SU-DHL-6 (cell line): Measurements from ENCODE around the gene ELP1.

ENCODE experiments used
- H2AFZ ChIP-seq: fragments of 200-600 bp; sonication (generic); 2 replicates; pipeline ENCODE4 v1.6.1; 2014; ENCODE audit warnings: low read depth, mild to moderate bottlenecking, moderate library complexity, mixed read lengths, antibody characterized with exemption, low read length; ENCODE audit not compliant: severe bottlenecking
- H3F3A ChIP-seq: fragments of 200-600 bp; shearing (Covaris generic); 2 replicates; pipeline ENCODE4 v1.6.0; 2016; ENCODE audit warnings: antibody characterized with exemption, mild to moderate bottlenecking; ENCODE audit not compliant: insufficient read depth
- H3K27ac ChIP-seq: fragments of 200-600 bp; sonication (generic); 2 replicates; pipeline ENCODE4 v1.5.1; 2016; ENCODE audit warnings: low read depth, mild to moderate bottlenecking, low read length, moderate library complexity, mixed read lengths
- H3K27me3 ChIP-seq: fragments of 200-600 bp; sonication (generic), shearing (Covaris generic); 2 replicates; pipeline ENCODE4 v1.6.0; 2014; ENCODE audit warnings: mild to moderate bottlenecking, low read length
- H3K36me3 ChIP-seq: fragments of 200-600 bp; sonication (generic); 2 replicates; pipeline ENCODE4 v1.6.1; 2014; ENCODE audit warnings: mild to moderate bottlenecking, low read length, mixed read lengths
- H3K4me2 ChIP-seq: fragments of 300-600, 200-600 bp; shearing (Covaris generic), sonication (generic); 2 replicates; pipeline ENCODE4 v1.6.0; 2014; ENCODE audit warnings: low read length, low read depth, mild to moderate bottlenecking; ENCODE audit not compliant: poor library complexity, severe bottlenecking
- H3K4me3 ChIP-seq: fragments of 200-600 bp; sonication (generic); 2 replicates; pipeline ENCODE4 v1.5.1; 2014; ENCODE audit warnings: antibody characterized with exemption, low read length, mild to moderate bottlenecking, mixed read lengths; ENCODE audit not compliant: insufficient read depth, poor library complexity, severe bottlenecking
- H3K79me2 ChIP-seq: fragments of 200-600 bp; sonication (generic); 2 replicates; pipeline ENCODE4 v1.6.1; 2014; ENCODE audit warnings: mild to moderate bottlenecking, low read length, moderate library complexity; ENCODE audit not compliant: insufficient read depth
- H3K9ac ChIP-seq: fragments of 200-600 bp; sonication (generic); 2 replicates; pipeline ENCODE4 v1.7.0; 2014; ENCODE audit warnings: mild to moderate bottlenecking, low read length
- H3K9me2 ChIP-seq: fragments of 200-600 bp; sonication (generic); replicated peaks from 2 replicates; pipeline ENCODE4 v1.6.1; 2014; ENCODE audit warnings: low read length; ENCODE audit not compliant: insufficient read depth
- H3K9me3 ChIP-seq: fragments of 200-600 bp; sonication (generic); 2 replicates; pipeline ENCODE4 v1.6.1; 2014; ENCODE audit warnings: low read length, mixed read lengths; ENCODE audit not compliant: insufficient read depth
- H4K20me1 ChIP-seq: fragments of 200-600 bp; sonication (generic); 2 replicates; pipeline ENCODE4 v1.6.1; 2014; ENCODE audit warnings: low read depth, mild to moderate bottlenecking, antibody characterized with exemption, low read length, moderate library complexity, mixed read lengths
- CTCF ChIP-seq: fragments of 200-600 bp; sonication (generic); IDR thresholded peaks from one replicate; pipeline ENCODE4 v1.5.1; 2017; ENCODE audit warnings: antibody characterized with exemption, mild to moderate bottlenecking, low read length, moderate library complexity; ENCODE audit not compliant: insufficient read depth, poor library complexity, severe bottlenecking
- EZH2phosphoT487 ChIP-seq: fragments of 200-600 bp; sonication (generic), shearing (Covaris generic); conservative IDR thresholded peaks from 2 replicates; pipeline ENCODE4 v1.6.1; 2018; ENCODE audit warnings: mild to moderate bottlenecking, antibody characterized with exemption, low read length, moderate library complexity, mixed read lengths

Gene ELP1

DNA sequence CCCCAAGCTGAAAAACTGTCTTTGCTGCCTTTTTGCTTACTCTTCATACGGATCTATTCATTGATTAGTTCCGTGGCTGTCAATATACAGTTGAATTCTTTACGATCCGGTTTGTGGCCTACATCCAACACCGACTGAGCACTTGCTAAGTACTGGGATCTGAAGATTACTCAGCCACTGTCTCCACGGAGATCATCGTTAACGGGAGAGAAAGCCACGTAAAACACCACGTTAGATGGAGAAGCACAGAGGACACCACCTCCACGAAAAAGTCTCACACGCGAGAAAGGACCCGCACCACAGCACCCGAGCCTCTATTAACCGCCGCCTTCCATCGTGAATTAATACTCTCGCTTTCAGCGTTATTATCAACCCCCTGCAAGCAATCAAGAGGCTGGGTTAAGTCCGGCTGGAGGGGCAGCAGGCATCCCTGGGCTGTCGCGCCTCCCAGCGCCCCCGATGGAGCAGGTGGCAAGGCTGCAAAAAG, 650 bp downstream of the ELP1 start:
- Histone ChIP-seq H3K9me2 (no peaks in the 10 kb centered on the region), H2AFZ (peak overlapping the region; percentile 87), H3F3A (no peaks in the 10 kb centered on the region), H3K4me2 (peak overlapping the region; percentile 79), H3K9me3 (no peaks in the 10 kb centered on the region), H4K20me1 (no peaks in the 10 kb centered on the region), H3K4me3 (peak overlapping the region; percentile 77), H3K79me2 (peaks cover 19% of the 10 kb centered on the region; the same call in 1 of the 2 replicates), H3K27ac (no peak overlapping the region), H3K36me3 (no peaks in the 10 kb centered on the region; the same call in 1 of the 2 replicates), H3K27me3 (no peaks in the 10 kb centered on the region), H3K9ac (peak overlapping the region; percentile 80)
- TF ChIP-seq EZH2phosphoT487 (no peak), CTCF (no peak)

DNA sequence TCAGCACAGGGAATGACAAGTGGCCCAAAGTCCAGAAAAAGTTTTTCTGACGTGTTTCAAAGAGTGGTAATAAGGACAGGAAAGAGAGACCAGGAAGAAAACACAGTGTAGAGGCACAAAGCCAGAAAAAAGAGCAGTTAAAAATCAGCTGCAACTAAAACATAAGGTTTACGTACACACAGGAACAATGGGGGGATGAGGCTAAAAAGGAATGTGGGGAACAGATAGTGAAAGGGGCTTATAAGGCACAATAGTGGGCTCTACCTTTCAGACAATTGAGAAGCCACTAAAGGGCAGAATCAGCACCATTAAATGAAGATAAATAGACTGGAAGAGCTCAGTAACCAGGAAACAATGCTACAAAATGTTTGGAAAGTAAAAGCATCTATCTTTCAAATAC, 5.5 kb downstream of the ELP1 start:
- no peak overlapping the region for H3K27ac ChIP-seq
- peaks cover 4% of the 10 kb centered on the region; the same call in 1 of the 2 replicates for H3K36me3 ChIP-seq

DNA sequence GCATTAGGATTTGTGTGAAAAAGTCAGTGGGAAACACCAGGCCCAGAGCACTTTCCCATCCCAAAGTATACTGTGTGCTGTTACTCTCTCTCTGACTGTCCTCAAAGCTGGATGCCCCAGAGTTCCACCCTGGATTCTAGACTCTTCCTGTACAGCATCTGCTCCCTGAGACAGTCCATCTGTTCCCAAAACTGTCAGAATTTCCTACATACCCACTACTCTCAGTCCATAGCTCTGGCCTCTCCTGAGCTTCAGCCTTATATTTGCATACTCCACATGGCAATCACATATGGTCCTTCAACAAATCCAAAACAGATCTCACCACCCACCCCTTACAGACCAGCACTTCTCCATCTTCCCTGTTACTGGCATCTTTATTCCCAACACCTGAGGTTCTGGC, 9.5 kb downstream of the ELP1 start:
- H3K4me3 ChIP-seq, result no peak overlapping the region
- H3F3A ChIP-seq, result no peaks in the 10 kb centered on the region
- no peak overlapping the region for H3K4me2 ChIP-seq
- no peaks in the 10 kb centered on the region for H3K9me3 ChIP-seq
- H4K20me1 ChIP-seq, result no peaks in the 10 kb centered on the region
- TF ChIP-seq EZH2phosphoT487, result no peak
- TF ChIP-seq CTCF, result no peak
- H3K9ac ChIP-seq, result no peak overlapping the region
- H3K27ac ChIP-seq, result no peak overlapping the region
- H3K9me2 ChIP-seq, result no peaks in the 10 kb centered on the region
- no peak overlapping the region for H2AFZ ChIP-seq
- no peaks in the 10 kb centered on the region for H3K79me2 ChIP-seq
- H3K36me3 ChIP-seq, result peaks cover 4% of the 10 kb centered on the region; the same call in 1 of the 2 replicates
- H3K27me3 ChIP-seq, result no peaks in the 10 kb centered on the region

More for the DNA sequence above, 5.5 kb downstream of the ELP1 start:
- TF ChIP-seq EZH2phosphoT487 (no peak), CTCF (no peak)
- H3K79me2 ChIP-seq, result peaks cover 15% of the 10 kb centered on the region; the same call in 1 of the 2 replicates
- H3K4me2 ChIP-seq, result no peak overlapping the region
- H3K9me3 ChIP-seq, result no peaks in the 10 kb centered on the region
- H3K4me3 ChIP-seq, result no peak overlapping the region
- no peaks in the 10 kb centered on the region for H3K27me3 ChIP-seq
- H3K9ac ChIP-seq, result no peak overlapping the region
- no peak overlapping the region for H2AFZ ChIP-seq
- H3K9me2 ChIP-seq, result no peaks in the 10 kb centered on the region
- no peaks in the 10 kb centered on the region for H3F3A ChIP-seq
- H4K20me1 ChIP-seq, result no peaks in the 10 kb centered on the region
